Transverse colon (tissue), 3 donors: ENCODE results near the gene ADK.

Source experiments
- POLR2A ChIP-seq: fragments of 450-650 bp; IDR thresholded peaks from one replicate; pipeline ENCODE4 v1.6.1; 2016; ENCODE audit warnings: antibody characterized with exemption, mild to moderate bottlenecking, moderate library complexity
- TF ChIP-seq, protein P1 (sequence below), 5 experiments: fragments of 200-600 bp in 3 of 5; fragments of 450-650 bp in 2 of 5; sonication (generic) in 3 of 5; IDR thresholded peaks; 1 replicate in 2 of 5; 2 replicates in 3 of 5; pipeline ENCODE4 v1.5.1; 2016 to 2017; ENCODE audit warnings: antibody characterized with exemption in 5 of 5, inconsistent platforms in 3 of 5, mild to moderate bottlenecking in 2 of 5, moderate library complexity in 1 of 5

DNA sequence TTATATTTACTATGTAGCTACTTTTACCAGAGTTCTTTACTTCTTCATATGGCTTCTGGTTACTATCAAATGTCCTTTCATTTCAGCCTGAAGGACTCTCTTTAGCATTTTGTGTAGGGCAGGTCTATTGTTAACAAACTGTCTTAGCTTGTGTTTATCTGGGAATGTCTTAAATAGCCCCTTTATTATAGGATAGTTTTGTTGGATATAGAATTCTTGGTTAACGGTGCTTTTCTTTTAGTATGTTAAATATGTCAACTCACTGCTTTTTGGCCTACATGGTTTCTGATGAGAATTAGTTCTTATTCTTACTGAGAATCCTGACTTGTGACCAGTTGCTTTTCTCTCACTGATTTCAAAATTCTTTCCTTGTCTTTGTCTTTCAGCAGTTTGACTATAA is 169.0 kb downstream of the ADK start:
- no peak for TF ChIP-seq POLR2A
- TF ChIP-seq, protein P1, sequence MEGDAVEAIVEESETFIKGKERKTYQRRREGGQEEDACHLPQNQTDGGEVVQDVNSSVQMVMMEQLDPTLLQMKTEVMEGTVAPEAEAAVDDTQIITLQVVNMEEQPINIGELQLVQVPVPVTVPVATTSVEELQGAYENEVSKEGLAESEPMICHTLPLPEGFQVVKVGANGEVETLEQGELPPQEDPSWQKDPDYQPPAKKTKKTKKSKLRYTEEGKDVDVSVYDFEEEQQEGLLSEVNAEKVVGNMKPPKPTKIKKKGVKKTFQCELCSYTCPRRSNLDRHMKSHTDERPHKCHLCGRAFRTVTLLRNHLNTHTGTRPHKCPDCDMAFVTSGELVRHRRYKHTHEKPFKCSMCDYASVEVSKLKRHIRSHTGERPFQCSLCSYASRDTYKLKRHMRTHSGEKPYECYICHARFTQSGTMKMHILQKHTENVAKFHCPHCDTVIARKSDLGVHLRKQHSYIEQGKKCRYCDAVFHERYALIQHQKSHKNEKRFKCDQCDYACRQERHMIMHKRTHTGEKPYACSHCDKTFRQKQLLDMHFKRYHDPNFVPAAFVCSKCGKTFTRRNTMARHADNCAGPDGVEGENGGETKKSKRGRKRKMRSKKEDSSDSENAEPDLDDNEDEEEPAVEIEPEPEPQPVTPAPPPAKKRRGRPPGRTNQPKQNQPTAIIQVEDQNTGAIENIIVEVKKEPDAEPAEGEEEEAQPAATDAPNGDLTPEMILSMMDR (IDR thresholded peaks at IDR 0.05): no peak
